NCI-H1048 (cell line): ENCODE data around the gene ZNF844.
"Not testable (repeated sequence)": the region's sequence is repeated elsewhere in the genome, so short reads cannot be mapped to it uniquely, and the experiment has no call there.

ENCODE experiments used
- DNase-seq: peaks from one replicate; lab custom pipeline; 2025; lab: John Stamatoyannopoulos, UW

ZNF844 gene

DNA sequence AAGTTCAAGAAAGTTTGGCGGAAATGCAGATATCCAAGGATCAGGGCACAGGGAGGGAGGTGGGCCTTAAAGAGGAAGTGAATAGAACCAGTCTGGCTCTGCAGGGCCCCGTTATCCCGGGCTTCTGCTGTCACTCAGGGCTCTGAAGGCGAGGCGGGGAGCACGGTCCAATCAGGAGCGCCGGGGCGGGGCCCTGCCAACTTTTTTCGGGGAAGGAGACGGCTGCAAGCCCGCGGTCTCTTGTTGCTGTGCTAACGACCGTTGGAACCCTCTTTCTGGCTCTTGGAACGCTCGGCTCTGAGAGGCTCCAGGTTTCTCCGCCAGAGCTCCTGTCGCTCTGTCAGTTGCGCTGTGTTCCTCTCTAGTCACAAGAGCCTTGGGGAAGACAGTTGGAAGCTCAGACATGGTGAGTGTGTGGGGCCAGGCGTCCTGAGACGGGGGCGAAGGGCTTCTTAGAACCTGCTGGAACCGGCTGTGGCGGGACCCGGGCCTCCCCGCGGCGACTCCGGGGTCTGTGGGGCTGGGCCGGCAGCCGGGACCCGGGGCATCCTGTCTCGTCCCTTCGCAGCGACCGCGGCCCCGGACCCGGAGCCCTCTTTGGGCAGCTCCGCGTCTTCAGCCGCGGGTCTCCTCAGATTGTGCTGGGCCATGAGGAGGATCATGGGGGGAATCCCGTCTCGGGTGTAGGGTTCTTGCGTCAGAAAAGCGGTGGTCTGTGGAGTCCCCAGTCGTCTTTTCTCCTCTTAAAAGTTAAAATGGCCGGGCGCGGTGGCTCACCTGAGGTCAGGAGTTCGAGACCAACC is 27.7 kb downstream of the ZNF844 start:
- DNase-seq = no peak

DNA sequence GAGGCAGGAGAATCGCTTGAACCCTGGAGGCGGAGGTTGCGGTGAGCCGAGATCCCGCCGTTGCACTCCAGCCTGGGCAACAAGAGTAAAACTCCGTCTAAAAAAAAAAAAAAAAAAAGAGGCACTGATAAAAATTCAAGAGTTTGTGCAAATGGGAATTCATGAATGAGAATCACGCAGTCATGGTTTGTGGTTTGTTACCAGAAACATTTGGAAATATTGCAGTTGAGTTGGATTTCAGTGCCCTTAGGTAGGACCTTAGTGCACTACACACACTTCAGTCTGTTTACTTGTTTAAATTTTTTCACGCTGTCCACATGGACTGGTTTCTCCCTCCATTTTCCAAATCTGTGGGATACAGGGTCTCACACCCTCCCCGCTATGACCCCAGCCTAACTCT is 28.4 kb downstream of the ZNF844 start:
- no peak for DNase-seq

DNA sequence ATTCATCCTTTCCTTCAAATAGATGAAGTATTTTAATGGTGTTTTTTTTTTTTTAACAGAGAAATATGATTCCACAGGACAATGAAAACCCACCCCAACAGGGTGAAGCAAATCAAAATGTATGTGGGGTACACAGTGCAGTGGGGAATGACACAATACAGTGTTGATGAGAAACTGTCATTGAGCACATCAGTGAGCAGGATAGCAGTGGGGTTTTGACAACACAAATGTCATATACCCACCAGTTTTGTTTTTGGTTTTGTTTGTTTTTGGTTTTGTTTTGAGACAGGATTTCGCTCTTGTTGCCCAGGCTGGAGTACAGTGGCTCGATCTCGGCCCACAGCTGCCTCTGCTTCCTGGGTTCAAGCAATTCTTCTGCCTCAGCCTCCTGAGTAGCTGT is 29.2 kb downstream of the ZNF844 start:
- no peak for DNase-seq

DNA sequence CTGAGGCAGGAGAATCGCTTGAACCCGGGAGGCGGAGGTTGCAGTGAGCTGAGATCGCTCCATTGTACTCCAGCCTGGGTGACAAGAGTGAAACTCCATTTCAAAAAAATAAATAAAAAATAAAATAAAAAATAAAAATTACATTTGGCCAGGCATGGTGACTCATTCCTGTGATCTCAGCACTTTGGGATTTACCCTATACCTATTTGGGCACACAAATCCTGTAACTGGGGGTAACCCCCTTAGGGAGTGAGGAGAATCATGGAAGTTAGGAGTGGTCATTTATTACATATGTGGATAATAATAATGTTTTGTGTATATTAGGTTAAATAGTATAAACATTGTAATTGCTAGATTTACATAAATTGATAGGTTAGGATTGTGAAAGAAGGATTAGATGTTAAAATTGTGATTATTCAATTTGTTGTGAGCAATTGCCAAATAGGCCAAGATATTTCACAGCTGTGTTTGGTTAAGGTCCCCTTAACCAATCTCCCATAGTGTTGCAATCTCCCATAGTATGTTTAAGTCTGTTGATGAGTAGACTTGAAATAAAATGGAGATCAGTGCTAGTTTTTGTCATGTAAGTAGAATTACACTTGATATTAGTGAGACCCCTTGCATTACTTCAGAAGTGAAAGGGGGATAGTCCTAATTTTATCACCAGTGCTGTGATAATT is 30.7 kb downstream of the ZNF844 start:
- no peak for DNase-seq

DNA sequence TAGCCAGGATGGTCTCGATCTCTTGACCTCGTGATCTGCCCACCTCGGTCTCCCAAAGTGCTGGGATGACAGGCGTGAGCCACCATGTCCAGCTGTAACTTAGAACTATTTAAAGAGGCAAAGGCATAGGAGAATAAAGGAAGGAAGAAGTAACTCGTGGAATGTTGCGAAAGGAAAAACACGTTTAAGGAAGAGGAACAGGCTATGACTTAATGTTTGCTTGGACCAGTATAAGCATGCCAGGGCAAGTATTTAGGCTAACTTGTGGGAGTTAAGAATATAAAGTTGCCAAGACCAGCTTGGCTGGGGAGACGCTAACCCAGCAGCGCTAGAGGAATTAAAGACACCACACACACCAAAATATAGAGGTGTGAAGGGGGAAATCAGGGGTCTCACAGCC is 33.5 kb downstream of the ZNF844 start:
- no peak for DNase-seq

DNA sequence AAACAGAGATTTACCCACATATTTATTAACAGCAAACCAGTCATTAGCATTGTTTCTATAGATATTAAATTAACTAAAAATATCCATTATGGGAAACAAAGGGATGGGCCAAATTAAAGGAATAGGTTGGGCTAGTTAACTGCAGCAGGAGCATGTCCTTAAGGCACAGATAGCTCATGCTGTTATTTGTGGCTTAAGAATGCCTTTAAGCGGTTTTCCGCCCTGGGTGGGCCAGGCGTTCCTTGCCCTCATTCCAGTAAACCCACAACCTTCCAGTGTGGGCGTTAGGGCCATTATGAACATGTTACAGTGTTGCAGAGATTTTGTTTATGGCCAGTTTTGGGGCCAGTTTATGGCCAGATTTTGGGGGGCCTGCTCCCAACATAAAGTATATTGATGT is 39.4 kb downstream of the ZNF844 start:
- DNase-seq = not testable (repeated sequence)

DNA sequence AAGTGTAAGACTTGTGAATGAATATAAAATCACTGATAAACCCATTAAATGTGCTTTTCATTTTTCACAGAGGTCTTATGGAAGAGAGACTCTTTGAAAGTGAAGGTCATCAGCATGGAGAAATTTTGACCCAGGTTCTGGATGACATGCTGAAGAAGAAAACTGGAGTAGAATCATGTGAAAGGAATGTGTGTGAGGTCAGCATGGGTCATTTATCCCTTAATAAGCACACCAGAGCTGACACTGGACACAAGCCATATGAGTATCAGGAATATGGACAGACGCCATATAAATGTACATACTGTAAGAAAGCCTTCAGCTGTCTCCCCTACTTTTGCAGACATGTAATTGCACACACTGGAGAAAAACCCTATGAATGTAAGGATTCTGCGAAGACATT is 46.6 kb downstream of the ZNF844 start:
- DNase-seq = no peak

DNA sequence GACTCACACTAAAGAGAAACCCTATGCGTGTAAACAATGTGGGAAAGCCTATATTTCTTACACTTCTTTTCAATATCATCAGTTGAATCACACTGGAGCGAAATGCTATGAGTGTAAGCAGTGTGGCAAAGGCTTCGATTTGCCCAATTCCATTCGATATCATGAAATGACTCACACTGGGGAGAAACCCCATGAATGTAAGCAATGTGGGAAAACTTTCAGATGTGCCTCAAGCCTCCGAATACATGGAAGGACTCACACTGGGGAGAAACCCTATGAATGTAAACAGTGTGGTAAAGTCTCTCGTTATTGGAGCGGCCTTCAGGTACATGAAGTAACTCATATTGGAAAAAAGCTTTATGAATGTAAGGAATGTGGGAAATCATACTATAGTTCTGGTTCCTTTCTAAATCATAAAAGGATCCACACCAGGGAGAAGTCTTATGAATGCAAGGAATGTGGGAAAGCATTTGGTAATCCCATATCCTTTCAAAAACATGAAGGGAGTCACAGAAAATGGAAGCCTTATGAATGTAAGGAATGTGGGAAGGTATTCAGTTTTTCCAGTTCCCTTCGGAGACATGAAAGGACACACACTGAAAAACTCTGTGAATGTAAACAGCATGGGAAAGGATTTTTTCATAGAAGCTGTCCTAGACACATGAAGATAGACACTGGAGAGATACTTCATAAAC is 47.6 kb downstream of the ZNF844 start:
- DNase-seq = no peak

DNA sequence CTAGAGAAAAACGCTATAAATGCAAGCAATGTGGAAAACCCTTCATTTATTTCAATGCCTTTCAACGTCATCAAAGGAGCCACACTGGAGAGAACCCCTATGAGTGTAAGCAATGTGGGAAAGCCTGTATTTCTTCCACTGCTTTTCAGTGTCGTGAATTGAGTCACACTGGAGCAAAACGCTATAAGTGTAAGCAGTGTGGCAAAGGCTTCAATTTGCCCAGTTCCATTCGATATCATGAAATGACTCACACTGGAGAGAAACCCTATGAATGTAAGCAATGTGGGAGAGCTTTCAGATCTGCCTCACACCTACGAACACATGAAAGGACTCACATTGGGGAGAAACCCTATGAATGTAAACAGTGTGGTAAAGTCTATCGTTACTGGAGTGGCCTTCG is 48.2 kb downstream of the ZNF844 start:
- DNase-seq = no peak

DNA sequence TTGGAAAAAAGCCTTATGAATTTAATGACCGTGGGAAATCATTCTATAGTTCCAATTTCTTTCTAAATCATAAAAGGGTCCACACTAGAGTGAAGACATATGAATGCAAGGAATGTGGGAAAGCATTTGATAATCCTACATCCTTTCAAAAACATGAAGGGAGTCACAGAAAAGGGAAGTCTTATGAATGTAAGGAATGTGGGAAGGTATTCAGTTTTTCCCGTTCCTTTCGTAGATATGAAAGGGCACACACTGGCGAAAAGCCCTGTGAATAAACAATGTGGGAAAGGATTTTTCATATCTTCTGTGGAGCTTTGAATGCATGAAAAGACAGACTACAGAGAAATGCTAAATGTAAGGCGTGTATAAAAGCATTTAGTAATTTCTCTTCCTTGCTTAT is 48.6 kb downstream of the ZNF844 start:
- DNase-seq = no peak

DNA sequence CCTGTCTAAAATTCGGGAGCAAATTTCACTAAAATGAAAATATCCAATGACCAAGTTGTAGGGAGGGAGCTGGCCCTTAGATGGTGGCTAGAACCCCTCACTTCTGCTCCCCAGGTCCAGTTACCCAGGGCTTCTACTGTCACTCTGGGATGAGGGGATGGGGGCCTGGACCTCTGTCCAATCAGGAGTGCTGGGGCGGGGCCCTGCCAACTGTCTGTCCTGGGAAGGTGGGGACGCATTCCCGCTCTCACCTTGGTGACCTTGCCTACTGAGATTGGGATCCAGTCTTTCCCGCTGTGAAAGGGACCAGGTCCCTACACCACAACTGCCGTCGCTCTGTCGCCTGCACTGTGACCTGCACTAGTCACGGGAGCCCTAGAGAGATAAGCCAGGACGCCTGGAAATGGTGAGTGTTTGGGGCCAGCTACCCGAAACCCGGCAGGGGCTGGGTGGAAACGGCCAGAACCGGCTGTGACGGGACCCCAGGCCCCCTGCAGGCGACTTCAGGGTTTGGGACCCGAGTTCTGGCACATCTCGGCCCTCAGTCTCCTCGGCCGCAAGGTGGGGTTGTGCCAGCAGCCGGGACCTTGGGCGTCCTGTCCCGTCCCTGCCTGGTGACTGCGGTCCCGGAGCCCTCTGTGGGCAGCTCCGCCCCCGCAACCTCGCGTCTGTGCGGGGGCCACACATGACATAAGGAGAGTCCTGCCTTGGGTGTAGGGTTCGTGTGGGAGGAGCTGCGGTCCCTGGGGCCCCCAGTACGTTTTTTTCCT is 52.9 kb downstream of the ZNF844 start:
- no peak for DNase-seq

DNA sequence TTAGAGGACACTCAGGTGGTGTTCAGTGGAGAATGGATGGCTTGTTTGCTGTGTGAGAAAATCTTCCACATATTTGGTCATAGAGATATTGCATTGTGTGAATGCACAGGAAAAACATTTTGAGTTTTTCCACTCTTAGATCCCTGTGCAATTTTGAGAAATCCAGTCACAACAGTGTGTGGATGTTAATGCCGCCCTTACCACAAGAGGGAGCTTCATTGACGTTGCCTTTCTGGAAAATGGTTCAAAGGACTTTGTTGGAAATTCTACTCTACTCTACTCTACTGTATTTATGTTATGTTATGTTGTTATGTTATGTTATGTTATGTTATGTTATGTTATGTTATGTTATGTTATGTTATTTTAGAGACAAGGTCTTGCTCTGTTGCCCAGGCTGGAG is 62.2 kb downstream of the ZNF844 start:
- DNase-seq = no peak
